OCI-LY7 (cell line): ENCODE measurements around the gene PSEN1. TPM values are rescaled to one million over a fixed set of nuclear protein-coding genes. Genes with fewer than 3 reads are reported as not detected.

ENCODE experiments used
- BruUV-seq: library from RNA; stranded (reverse); fragments of 400-500 nt; replicated peaks from 2 replicates; lab custom pipeline; 2021; lab: Mats Ljungman, UMichigan
- CTCF ChIA-PET: fragments of 300-600 bp; sonication (Branson Sonifier 250); formaldehyde crosslinking; loops from one replicate; lab custom pipeline; 2022; ENCODE audit warnings: antibody characterized with exemption; ENCODE audit not compliant: unreplicated experiment; lab: Charles Lee
- POLR2A ChIA-PET: fragments of 300-600 bp; sonication (Branson Sonifier 250); formaldehyde crosslinking; loops from one replicate; lab custom pipeline; 2022; ENCODE audit warnings: antibody characterized with exemption; lab: Charles Lee
- DNase-seq: peaks from one replicate; pipeline ENCODE4 v3.0.0-alpha.2; 2015; ENCODE audit warnings: low spot score
- H2AFZ ChIP-seq: fragments of 200-600 bp; sonication (generic), shearing (Covaris generic); 2 replicates; pipeline ENCODE4 v1.6.1; 2014; ENCODE audit warnings: mild to moderate bottlenecking, antibody characterized with exemption, low read length, moderate library complexity
- H3K27ac ChIP-seq: fragments of 200-600 bp; sonication (generic); 2 replicates; pipeline ENCODE4 v1.5.1; 2014; ENCODE audit warnings: mixed run types, low read depth, mild to moderate bottlenecking, moderate library complexity, low read length, inconsistent platforms; ENCODE audit not compliant: poor library complexity, severe bottlenecking
- H3K36me3 ChIP-seq: fragments of 200-600 bp; sonication (generic); 2 replicates; pipeline ENCODE4 v1.6.1; 2014; ENCODE audit warnings: mild to moderate bottlenecking, antibody characterized with exemption, low read length, moderate library complexity, mixed read lengths; ENCODE audit not compliant: insufficient read depth
- H3K4me1 ChIP-seq: fragments of 200-600 bp; sonication (generic); 2 replicates; pipeline ENCODE4 v1.5.1; 2014; ENCODE audit warnings: mild to moderate bottlenecking, low read length; ENCODE audit not compliant: insufficient read depth, poor library complexity, severe bottlenecking
- H3K4me2 ChIP-seq: fragments of 200-600 bp; sonication (generic); 2 replicates; pipeline ENCODE4 v1.6.1; 2014; ENCODE audit warnings: mild to moderate bottlenecking, low read length
- H3K4me3 ChIP-seq: fragments of 200-600 bp; sonication (generic); 2 replicates; pipeline ENCODE4 v1.5.1; 2014; ENCODE audit warnings: mild to moderate bottlenecking, low read depth, low read length; ENCODE audit not compliant: poor library complexity, severe bottlenecking
- H3K79me2 ChIP-seq: fragments of 200-600 bp; sonication (generic); 2 replicates; pipeline ENCODE4 v1.6.1; 2016; ENCODE audit warnings: low read depth, mild to moderate bottlenecking, low read length, moderate library complexity, mixed read lengths; ENCODE audit not compliant: insufficient read depth
- H3K9me2 ChIP-seq: fragments of 200-600 bp; sonication (generic); 2 replicates; pipeline ENCODE4 v1.6.1; 2016; ENCODE audit warnings: mild to moderate bottlenecking, low read length, mixed read lengths; ENCODE audit not compliant: insufficient read depth
- H3K9me3 ChIP-seq: fragments of 200-600 bp; sonication (generic); 2 replicates; pipeline ENCODE4 v1.6.1; 2014; ENCODE audit warnings: mild to moderate bottlenecking, mixed run types, low read length, mixed read lengths
- H4K20me1 ChIP-seq: fragments of 200-600 bp; sonication (generic); 2 replicates; pipeline ENCODE4 v1.6.1; 2014; ENCODE audit warnings: mild to moderate bottlenecking, antibody characterized with exemption, low read length, moderate library complexity, mixed read lengths; ENCODE audit not compliant: insufficient read depth
- EZH2phosphoT487 ChIP-seq: fragments of 200-600 bp; sonication (generic); IDR thresholded peaks from 2 replicates; pipeline ENCODE4 v1.6.1; 2018; ENCODE audit warnings: low read depth, borderline replicate concordance, mild to moderate bottlenecking, mixed run types, antibody characterized with exemption, low read length, moderate library complexity, mixed read lengths
- intact Hi-C: fragments of 100-400 bp; cut with micrococcal nuclease; formaldehyde crosslinking; loops from one replicate; pipeline ENCODE4 v1.10.0; 2022; ENCODE audit not compliant: unreplicated experiment
- total RNA-seq, 2 experiments: library from RNA; depleted of rRNA in 1 of 2; stranded (reverse); fragments of >200 nt in 1 of 2; shearing (Covaris generic) in 1 of 2; gene quantifications; 2 replicates each; pipeline ENCODE4 v1.2.3, GENCODE V29; 2014 to 2022
- TF ChIP-seq, protein P1 (sequence below): fragments of 200-600 bp; sonication (generic); conservative IDR thresholded peaks from 2 replicates; pipeline ENCODE4 v1.5.1; 2014; ENCODE audit warnings: mild to moderate bottlenecking, antibody characterized with exemption, low read length, moderate library complexity, mixed read lengths

The PSEN1 gene
- total RNA-seq, 2 experiments from 2014 or later, result 24.4 to 28.0 TPM

GRCh38 chr14:73265721-73266046 is 129.4 kb downstream of the PSEN1 start:
- no peak for TF ChIP-seq EZH2phosphoT487
- TF ChIP-seq, protein P1, sequence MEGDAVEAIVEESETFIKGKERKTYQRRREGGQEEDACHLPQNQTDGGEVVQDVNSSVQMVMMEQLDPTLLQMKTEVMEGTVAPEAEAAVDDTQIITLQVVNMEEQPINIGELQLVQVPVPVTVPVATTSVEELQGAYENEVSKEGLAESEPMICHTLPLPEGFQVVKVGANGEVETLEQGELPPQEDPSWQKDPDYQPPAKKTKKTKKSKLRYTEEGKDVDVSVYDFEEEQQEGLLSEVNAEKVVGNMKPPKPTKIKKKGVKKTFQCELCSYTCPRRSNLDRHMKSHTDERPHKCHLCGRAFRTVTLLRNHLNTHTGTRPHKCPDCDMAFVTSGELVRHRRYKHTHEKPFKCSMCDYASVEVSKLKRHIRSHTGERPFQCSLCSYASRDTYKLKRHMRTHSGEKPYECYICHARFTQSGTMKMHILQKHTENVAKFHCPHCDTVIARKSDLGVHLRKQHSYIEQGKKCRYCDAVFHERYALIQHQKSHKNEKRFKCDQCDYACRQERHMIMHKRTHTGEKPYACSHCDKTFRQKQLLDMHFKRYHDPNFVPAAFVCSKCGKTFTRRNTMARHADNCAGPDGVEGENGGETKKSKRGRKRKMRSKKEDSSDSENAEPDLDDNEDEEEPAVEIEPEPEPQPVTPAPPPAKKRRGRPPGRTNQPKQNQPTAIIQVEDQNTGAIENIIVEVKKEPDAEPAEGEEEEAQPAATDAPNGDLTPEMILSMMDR, result no peak
- Histone ChIP-seq H3K36me3 (no peaks in the 10 kb centered on the region), H2AFZ (no peak overlapping the region), H3K4me1 (peaks cover 20% of the 10 kb centered on the region), H3K79me2 (no peaks in the 10 kb centered on the region), H3K27ac (no peak overlapping the region), H3K4me2 (no peak overlapping the region), H3K9me3 (no peaks in the 10 kb centered on the region), H3K4me3 (no peak overlapping the region), H3K9me2 (no peaks in the 10 kb centered on the region), H4K20me1 (no peaks in the 10 kb centered on the region)
- POLR2A ChIA-PET, result interaction anchor here (0.6 to 0.9 kb wide), 5 partner anchors 9 to 411 kb away, joined by 3 to 6 read pairs (median 3); no protein-coding TSS in a partner anchor
- no TSS peak for BruUV-seq
- DNase-seq, result no peak
- intact Hi-C loops, result no loop called here
- CTCF ChIA-PET, result no interaction called here

DNA sequence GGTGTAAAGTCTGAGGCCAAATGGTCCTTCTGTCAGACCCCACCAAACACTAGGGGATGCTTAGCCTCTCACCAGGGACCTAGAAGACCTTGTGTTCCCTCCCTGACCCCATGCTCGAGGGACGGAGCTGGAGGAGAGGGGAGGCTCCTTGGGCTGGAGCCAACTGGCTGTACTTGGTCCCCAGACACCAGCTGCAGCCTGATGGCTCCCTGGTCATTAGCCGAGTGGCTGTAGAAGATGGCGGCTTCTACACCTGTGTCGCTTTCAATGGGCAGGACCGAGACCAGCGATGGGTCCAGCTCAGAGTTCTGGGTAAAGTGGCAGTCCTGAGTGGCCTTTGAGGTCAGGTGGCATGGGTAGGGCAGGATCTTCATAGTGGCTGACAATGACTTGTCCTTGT is 130.0 kb downstream of the PSEN1 start:
- Histone ChIP-seq H3K79me2 (no peaks in the 10 kb centered on the region), H2AFZ (no peak overlapping the region), H3K36me3 (no peaks in the 10 kb centered on the region), H3K4me3 (no peak overlapping the region), H3K27ac (no peak overlapping the region), H3K4me2 (no peak overlapping the region), H3K9me2 (no peaks in the 10 kb centered on the region), H4K20me1 (no peaks in the 10 kb centered on the region), H3K4me1 (peaks cover 22% of the 10 kb centered on the region), H3K9me3 (no peaks in the 10 kb centered on the region)
- POLR2A ChIA-PET, result interaction anchor here (0.6 to 0.9 kb wide), 2 partner anchors 175 to 1703 kb away, joined by 3 to 6 read pairs; no protein-coding TSS in a partner anchor
- TF ChIP-seq EZH2phosphoT487, result no peak
- TF ChIP-seq, protein P1, result no peak
- no peak for DNase-seq
- BruUV-seq, result no TSS peak
- CTCF ChIA-PET, result no interaction called here
- intact Hi-C loops, result no loop called here

GRCh38 chr14:73267474-73267873 is 131.2 kb downstream of the PSEN1 start:
- no peak overlapping the region for H3K4me3 ChIP-seq
- H3K9me3 ChIP-seq, result no peaks in the 10 kb centered on the region
- no peak for DNase-seq
- TF ChIP-seq, protein P1, result no peak
- no peak for TF ChIP-seq EZH2phosphoT487
- intact Hi-C loops, result no loop called here
- no peaks in the 10 kb centered on the region for H3K79me2 ChIP-seq
- H4K20me1 ChIP-seq, result no peaks in the 10 kb centered on the region
- no peaks in the 10 kb centered on the region for H3K36me3 ChIP-seq
- ChIA-PET POLR2A (no interaction called here), CTCF (no interaction called here)
- H2AFZ ChIP-seq, result no peak overlapping the region
- H3K27ac ChIP-seq, result no peak overlapping the region
- no TSS peak for BruUV-seq
- no peaks in the 10 kb centered on the region for H3K9me2 ChIP-seq
- H3K4me1 ChIP-seq, result peaks cover 22% of the 10 kb centered on the region
- H3K4me2 ChIP-seq, result no peak overlapping the region
